Naive thymus-derived CD8-positive, alpha-beta T cell (primary cell): ENCODE data around the gene ABT1. TPM values are rescaled to one million over a fixed set of nuclear protein-coding genes. Genes with fewer than 3 reads are reported as not detected.

Source experiments
- polyA plus RNA-seq, 3 donors: library from polyadenylated mRNA; unstranded; fragments of 300-500 nt; fragmentation: Illumina TruSeq; gene quantifications; one replicate each; pipeline ENCODE4 v1.2.3, GENCODE V29; 2021
- total RNA-seq, 8 experiments: library from RNA in 2 of 8; stranded (reverse) in 2 of 8; gene quantifications; one replicate each; pipeline ENCODE4 v1.2.3 and lab custom pipeline; 2021 to 2026

ABT1 gene
- total and polyA plus RNA-seq, 5 experiments from 2014 or later = 36.7 to 43.6 (median 41.8) TPM

Other genes with a start within 250 kb of the ABT1 start
- gene BTN3A2, start 231.8 kb upstream of the ABT1 start, total RNA-seq = 100 to 1,000 TPM; 148 to 158 TPM
- gene BTN3A2, start 231.8 kb upstream of the ABT1 start, polyA plus RNA-seq = 100 to 1,000 TPM; 119 to 160 (median 151) TPM
- gene BTN2A2, start 213.8 kb upstream of the ABT1 start, total RNA-seq = 10 to 100 TPM; 24.6 to 26.8 TPM
- 1 to 10 TPM; 2.3 to 5.8 (median 2.7) TPM for gene BTN2A2, start 213.8 kb upstream of the ABT1 start, polyA plus RNA-seq
- gene BTN3A1, start 194.7 kb upstream of the ABT1 start, total RNA-seq = 100 to 1,000 TPM; 245 to 250 TPM
- 10 to 100 TPM; 39.8 to 63.0 (median 47.3) TPM for gene BTN3A1, start 194.7 kb upstream of the ABT1 start, polyA plus RNA-seq
- 100 to 1,000 TPM; 203 to 208 TPM for gene BTN3A3, start 156.4 kb upstream of the ABT1 start, total RNA-seq
- 10 to 100 TPM; 65.0 to 80.2 (median 79.3) TPM for gene BTN3A3, start 156.4 kb upstream of the ABT1 start, polyA plus RNA-seq
- 10 to 100 TPM; 59.0 to 63.6 TPM for gene BTN2A1, start 139.0 kb upstream of the ABT1 start, total RNA-seq
- 10 to 100 TPM in 2 of 3 donors, 1 to 10 TPM in 1; 9.6 to 13.7 (median 11.6) TPM for gene BTN2A1, start 139.0 kb upstream of the ABT1 start, polyA plus RNA-seq
- not detected for gene BTN1A1, start 96.7 kb upstream of the ABT1 start, total RNA-seq
- not detected for gene BTN1A1, start 96.7 kb upstream of the ABT1 start, polyA plus RNA-seq
- 10 to 100 TPM; 73.3 to 77.5 TPM for gene HMGN4, start 58.6 kb upstream of the ABT1 start, total RNA-seq
- 100 to 1,000 TPM; 110 to 183 (median 151) TPM for gene HMGN4, start 58.6 kb upstream of the ABT1 start, polyA plus RNA-seq
- gene ZNF322, start 62.8 kb downstream of the ABT1 start, total RNA-seq = 10 to 100 TPM; 13.8 to 17.7 TPM
- 1 to 10 TPM; 6.5 to 8.8 (median 8.7) TPM for gene ZNF322, start 62.8 kb downstream of the ABT1 start, polyA plus RNA-seq